HG03045 (cell line): ENCODE results near the gene PON2.
A peak's percentile ranks its signal among the peaks of the same experiment; 100 is the strongest.
"Not testable (repeated sequence)": the region's sequence is repeated elsewhere in the genome, so short reads cannot be mapped to it uniquely, and the experiment has no call there.

Source experiments
- ATAC-seq: cut with Tn5 transposase; IDR thresholded peaks from one replicate; pipeline ENCODE4 v1.9.1; 2021; ENCODE audit warnings: mild to moderate bottlenecking, moderate library complexity; ENCODE audit not compliant: unreplicated experiment

PON2 gene

DNA sequence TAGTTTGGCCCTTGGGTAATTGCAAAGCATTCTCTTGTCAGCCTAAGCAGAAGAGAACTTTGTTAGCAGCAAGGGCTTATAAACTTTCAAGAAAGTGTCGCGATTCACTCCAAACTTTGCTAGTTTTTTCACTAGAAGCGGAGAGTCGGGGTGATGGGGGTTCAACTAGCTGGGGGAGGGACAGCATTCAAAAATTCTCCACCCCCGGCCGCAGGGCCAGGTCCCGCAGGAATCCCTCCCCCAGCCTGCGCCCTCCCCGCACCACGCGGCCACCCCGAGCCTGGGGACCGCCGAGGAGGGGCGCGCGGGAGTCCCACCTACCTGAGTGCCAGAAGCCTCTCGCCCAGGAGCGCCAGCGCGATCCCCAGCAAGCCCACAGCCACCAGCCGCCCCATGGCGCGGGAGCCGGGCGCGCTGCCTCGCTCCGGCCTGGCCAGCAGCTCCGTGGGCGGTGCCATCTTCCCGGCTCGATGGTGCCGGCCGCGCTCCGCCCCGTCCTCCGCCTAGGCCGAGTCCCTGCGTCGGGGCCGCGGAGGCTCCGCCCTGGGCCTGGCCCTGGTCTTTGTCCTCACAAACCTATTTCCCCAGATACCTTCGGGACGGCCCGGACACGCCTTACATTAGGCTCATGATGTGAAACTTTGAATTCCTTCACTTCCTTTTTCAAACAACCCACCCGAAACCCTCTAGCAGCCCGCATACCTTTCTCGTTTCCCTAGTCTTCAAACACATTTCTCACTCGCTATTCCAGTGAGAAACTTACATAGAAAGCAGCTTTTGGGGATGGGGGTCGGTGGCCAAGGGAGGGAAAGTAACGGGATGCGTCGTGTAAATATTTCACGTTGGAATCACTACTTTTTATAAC is at the start of gene PON2:
Gene PON2 (minus strand): TSS at position 472 of the 865 bp plus-strand sequence. CDS start 77 bp downstream, at position 395.
- ATAC-seq, result peak; percentile 98

DNA sequence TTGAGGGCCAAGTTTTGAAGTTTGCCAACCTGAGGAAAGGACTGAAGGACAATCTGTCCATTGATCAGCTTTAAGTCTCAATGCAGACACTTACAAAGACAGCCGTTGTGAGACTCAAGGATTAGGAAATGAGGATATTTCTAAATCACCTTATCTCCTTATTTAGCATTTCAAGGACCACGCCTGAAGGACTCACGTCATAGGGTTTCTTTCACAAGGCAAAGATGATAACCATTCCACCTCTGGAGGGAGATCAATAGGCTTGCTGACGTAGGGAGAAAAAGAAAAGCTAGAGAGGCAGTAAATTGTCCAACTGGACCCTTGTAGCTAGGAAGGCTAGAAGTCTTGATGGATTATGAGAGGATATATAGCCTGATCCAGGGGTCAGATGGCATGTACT is 47.6 kb upstream of the PON2 start:
- no peak for ATAC-seq

DNA sequence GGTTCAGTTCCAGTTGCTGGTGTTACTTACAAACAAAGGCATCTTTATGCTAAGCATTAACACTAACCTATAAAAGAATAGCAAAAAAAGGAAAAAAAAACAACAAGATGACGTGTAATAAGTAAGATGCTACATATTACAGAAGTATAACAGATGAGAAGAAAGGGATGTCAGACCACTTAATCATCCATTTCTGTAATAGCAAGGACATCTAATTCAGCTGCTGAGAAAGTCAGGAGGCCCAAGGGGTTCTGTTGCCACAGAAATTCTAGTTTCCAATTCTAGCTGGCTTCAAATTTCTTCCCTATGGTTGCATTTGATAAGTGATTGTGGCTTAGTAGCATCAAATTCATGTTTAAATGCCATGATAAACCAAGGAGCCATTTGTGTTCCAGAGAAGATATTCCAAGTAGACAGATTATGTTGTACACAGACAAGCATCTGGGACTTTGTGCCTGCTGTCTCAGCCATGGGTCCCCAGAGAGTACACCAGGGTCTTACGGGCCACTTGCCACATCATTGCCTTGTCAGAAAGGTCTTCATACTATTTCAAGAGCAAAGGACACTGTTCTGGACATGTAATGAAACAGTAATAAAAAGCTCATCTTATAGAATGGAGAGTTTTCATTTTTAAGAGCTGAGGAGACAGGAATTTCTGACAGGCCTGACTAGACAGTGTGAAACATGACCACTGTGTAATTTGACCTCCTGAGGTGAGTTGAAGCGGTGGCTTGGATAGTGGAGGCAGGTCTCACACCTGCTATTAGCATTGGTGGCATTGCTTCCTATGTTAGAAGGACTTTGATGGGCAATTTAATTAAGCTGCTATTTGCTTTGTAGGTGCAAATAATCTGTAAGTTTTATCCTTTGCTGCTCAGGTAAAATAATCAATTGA is 46.7 kb upstream of the PON2 start:
- no peak for ATAC-seq

DNA sequence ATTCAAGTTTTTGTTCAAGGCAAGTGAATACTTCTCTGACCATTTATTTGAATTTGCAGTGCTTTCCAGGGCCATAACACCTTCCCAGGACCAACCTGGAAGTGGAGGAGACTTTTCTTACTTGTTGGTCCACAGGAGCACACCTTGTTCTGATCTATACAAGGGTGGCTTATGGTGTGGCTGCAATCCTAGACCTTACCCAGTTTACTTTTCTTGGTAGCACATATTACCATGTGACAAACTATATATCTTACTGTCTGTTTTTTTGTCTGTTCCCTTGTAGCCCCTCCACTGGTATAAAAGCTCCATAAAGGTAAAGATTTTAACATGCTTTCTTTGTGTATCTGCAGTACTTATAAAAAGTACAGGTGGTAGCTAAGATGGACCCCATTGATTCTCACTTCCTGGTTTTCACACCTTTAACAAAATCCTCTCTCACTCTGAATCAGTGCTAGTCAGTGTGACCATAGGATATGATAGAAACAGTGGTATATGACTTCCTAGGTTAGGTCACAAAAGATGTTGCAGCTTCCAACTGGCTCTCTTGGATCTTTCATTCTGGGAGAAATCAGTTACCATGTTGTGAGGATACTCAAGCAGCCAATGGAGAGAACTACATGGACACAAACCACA is 45.3 kb upstream of the PON2 start:
- ATAC-seq, result no peak

DNA sequence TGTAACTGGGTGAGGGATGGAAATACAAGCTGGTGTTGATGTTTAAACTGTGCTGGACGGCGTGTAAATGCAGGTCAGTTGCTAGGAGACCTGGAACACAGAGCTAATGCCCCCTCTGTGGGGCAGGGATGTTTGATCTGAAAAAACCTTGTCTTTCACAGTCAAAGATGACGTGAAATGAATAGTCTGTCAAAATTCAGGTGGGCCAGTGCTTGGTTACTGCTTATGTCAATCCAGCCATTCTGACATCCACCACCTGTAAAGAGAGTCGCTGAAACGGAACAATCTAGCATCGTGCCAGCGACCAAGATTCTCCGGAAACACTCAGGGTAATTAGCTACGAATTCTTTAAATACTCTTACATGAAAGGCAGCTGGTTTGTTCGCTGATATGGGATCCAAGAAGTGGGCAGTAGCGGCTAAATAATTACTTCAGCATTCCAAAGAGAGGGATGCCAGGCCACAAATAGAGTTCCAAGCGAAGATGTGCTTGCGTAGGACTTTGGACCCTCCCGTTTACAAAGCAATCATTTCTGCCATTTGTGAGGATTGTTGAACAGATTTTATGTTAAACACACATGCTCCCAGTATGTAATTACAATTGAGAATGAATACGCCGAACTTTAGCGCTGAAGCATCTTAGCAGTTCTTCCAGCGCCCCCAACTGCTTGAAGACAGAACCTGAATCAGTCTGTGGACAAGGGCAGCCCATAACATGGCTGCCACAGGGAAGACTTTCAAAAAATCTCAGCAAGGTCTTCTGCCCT is 43.6 kb upstream of the PON2 start:
- ATAC-seq, result no peak

DNA sequence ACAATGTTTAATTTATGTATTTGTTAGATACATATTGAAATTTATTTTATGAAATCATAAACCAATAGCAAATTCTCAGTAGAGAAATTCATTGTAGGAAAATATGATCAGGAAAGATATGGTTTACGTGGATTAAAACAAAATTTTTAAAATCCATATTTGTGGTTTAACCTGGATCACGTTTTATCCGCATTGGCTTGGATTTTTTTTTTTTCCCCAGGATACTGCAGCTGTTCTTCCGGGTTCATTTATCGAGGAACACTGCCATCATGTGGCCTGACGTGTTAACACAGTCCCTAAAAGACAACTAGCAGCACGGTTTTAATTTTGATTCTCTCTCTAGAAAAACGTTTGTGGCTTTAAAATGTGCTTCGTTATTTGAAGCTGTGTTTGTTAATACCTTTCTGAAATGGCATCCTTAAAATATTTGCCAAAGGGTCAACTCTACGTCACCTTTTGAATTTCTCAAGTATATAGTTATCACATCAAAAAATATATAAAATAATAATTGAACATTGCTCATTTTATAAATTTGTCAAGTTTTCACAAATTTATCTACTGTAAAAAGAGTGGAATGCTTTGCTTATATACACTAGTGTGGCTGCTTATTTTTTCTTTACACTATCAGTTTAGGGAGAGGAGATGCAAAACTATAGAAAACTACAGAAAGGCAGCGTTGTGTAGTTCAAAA is 42.2 kb upstream of the PON2 start:
- peak; percentile 58 for ATAC-seq

DNA sequence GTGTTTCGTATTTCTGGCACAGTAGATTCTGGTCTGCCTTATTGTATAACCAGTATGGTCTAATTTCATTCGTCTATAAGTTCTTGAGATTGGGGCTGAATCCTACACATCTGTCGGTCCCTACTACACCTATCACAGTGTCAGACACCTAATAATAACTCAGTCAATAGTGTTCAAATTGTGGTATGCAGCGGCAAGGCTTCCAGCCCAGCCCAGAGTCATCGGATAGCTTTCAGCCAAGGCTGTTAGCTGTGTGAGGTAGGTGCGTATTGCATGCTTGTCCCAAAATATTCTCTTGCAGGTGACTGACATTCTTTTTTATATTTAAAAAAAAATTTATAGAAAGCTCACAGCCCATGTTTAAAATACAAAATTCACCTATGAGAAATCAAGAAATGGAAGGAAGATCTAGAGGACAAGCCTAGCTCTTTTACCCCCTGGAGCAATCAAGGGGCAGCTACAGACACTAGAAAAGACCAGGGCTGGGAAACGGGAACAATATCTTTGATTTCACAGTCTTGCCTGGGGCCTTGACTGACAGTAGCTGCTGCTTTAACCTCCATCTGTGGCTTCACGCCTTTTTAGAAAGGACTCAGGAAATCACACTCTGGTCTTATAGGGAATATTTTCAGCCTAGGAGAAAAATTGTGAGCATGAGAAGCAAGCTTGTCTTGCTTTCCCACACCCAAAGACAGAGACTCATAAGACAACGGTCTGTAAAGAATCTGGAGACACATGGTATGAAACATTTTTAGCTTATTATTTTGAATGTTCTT is 41.4 kb upstream of the PON2 start:
- ATAC-seq, result no peak

DNA sequence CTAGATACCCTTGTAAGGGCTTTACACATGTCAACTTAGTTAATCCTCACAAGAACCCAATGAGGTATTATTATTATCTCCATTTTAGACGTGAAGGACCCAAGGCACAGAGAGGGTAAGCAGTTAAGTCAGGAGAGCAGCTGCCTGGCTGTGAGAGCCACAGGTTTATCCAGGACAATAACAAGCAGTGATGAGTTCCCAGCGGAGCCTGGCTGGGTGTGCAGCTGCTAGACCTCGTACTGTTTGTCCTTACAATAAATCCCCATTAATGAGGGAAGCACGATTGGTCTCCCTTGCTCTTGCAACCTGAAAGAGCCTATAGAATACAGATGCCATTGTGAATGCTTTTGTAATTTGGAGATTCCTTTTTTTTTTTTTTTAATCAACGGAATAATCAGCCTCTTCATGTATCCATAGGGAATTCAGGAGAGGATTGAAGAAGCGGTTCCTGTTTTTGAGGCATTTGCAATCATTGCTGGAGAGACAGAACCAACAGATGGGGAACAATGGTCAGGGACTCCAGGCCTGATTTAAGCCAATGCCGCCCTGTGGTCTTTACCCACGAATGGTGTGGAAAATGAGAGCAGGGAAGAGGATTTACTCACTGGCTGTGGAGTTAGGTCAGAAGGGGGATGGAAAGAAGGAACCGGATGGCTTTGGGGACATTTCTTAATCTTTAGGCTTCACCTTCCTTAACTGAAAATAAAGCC is 38.6 kb upstream of the PON2 start:
- ATAC-seq, result no peak

DNA sequence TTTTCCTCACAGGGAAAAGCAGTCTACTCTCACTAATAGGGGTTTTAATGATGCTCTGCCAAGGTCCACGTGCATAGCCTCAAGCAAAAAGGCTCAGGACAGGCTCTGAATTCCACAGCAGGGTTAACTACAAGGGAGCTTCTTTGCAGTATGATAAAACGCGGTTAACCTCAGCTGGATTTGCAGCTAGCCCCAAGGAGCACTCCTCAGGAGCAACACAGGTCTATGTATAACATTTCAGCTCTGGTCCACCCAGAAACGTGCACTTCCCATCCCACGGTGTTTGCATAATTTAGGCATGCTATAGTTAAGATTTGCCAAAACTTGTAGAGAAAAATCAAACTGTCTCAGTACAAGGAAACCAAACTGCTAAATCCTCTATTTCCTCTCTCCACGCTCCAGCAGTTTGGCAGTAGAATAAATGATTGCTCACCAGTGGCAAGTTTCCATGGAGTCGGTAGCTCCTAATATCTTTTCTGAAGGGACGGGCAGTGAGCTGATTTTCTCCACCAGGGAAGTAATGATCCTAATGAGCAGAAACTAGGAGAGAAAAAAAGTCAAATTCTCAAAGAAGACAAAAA is 37.8 kb upstream of the PON2 start:
- ATAC-seq, result no peak

DNA sequence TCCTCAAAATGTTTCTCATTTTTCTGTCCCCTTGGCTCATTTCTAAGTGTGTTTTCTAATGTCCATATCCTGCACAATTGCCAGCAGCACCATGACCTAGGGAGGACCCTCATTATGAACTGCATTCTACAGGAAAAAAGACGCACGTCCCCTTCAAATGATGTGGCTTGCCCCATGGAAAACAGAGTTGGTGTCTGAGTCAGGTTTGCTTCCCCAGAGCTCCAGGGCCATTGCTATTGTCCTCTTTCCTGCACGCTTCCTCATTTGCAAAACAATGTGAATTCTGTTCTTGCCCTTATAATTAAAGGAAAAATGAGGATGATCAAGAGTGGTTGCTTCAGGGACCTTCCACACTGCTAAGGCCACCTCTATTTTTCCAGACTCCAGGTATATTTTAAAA is 36.2 kb upstream of the PON2 start:
- ATAC-seq, result no peak

DNA sequence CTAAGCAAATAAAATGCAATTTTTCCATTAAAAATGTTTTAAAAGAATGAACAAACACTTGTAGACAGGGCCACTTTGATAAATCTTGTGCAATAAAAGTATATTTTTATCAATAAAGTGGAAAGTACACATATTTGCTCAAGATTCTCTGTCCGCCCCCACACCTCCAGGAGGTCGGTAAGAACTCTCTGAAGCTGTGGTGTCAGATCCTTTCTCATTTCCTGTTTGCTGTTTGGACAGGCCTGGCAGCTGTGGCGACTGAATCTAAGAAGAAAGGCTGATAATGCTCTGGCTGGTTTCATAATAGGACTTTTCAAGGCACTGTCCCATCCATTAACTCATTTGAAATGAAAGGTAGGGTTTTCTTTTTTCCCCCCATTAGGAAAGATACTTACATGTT is 35.6 kb upstream of the PON2 start:
- peak; percentile 98 for ATAC-seq

DNA sequence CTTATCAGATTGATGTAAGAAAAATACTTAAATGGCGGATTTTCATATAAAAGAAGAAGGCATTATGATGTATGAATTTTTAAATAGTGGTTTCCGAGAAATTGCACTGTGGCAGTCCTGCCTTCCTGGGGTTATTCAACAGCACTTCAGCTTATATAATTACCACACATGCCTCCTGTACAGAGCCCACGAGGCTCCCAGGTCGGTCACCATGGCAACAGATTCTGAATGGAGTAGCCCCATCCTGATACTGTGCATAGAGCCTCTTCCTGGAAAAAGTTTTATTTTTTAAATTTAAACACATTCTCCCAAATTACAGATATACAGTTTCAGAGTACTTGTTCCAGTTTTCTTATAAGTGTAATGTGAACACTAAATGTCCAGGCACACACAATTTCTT is 35.0 kb upstream of the PON2 start:
- ATAC-seq, result no peak

DNA sequence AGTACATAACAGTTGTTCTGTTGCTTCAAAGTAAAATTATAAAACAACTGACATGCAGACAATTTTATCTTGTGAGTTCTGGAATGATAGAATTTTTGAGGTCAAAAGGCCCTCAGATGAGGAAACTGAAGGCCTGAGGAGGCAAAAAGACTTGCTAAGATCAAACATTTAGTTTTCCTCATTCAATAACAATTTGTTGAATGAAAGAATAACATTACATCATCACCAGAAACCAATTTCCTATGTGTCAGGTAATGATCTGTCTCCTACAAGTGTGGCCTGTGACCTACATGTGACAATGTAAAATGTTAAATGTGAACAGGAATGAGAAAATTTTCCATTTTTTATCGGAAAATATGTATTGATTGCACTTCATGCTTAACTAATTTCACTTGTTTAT is 34.4 kb upstream of the PON2 start:
- no peak for ATAC-seq

DNA sequence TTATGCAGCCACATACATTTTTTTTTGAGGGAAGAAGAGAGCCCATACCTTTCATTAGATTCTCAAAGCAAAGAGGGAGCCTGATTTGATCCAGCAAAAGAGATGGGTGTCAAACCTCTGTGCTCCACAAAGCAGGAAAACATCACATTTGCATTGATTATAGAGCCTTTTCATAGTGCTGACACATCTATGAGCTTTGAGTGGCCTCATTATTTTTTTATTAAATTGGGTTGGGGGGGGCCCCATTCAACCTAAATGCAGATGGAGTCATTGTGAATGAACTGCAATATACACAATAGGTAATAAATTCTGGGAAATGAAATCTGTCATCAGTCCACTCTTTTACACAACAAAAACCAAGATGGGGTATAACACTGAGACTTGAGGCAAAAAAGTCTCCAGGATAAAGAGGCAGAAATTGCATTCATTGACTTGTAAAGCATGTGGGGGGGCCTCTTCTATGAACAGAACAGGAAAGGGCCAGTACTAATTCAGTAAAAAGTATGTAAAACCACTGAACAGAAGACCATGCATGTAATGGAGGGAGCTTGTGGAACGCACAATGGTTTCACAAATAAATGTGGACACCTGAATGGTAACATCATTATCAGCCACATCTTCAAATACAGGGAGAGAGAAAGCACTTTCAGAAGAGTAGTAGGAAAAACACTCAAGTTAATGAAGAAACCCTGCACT is 33.2 kb upstream of the PON2 start:
- no peak for ATAC-seq

DNA sequence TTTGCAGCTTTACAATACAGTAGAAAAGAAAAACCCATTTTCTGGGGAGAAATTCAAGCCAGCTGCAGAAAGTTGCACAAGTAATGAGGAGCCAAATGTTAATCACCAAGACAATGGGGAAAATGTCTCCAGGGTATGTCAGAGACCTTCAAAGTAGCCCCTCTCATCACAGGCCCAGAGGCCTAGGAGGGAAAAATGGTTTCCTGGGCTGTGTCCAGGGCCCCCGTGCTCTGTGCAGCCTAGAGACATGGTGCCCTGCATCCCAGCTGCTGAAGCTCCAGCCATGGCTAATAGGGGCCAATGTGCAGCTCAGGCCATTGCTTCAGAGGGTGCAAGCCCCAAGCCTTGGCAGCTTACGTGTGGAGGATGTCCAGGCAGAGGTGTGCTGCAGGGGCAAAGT is 25.8 kb upstream of the PON2 start:
- ATAC-seq, result not testable (repeated sequence)

DNA sequence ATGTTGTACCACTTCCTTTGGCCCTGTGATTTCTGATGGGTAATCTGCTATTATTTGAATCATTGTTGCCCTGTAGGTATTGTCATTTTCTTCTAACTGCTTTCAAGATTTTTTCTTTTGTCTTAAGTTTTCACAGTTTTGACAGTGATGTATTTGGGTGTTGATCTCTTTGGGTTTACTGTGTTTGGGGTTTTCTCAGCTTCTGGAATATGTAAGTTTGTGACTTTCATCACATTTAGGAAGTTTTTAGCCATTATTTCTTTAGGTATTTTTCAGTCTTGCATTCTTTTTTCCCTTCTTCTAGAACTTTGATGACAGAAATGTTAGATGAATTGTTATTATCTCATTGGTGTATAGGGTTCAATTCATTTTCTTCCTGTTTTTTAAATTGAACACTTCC is 23.1 kb upstream of the PON2 start:
- no peak for ATAC-seq

DNA sequence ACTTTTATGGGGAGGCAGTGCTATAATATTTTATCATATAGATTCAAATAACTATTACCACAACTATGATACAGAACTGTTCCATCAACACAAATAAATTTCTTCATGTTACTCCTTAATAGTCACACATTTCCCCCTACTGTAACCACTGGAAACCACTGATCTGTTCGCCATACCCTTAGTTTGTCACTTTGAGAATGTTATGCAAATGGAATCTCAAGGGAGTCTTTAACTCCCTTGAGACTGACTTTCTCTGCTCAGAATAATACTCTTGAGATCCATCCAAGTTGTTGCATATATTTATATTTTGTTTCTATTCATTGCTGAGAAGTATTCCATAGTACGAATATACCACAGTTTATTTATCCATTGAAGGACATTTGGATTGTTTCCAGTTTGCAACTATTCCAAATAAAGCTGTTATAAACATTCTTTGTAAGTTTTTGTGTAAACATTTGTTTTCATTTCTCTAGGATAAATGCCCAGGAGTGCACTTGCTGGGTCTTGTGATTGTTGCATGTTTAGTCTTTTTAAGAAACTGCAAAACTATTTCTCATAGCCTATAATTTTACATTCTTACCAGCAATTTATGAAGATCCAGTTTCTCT is 19.7 kb upstream of the PON2 start:
- no peak for ATAC-seq
